ENCODE measurements around the gene OPRL1.

OPRL1 gene

GRCh38 chr20:64146301-64146935 is 66.5 kb downstream of the OPRL1 start:
- DNase-seq, result no peak

DNA sequence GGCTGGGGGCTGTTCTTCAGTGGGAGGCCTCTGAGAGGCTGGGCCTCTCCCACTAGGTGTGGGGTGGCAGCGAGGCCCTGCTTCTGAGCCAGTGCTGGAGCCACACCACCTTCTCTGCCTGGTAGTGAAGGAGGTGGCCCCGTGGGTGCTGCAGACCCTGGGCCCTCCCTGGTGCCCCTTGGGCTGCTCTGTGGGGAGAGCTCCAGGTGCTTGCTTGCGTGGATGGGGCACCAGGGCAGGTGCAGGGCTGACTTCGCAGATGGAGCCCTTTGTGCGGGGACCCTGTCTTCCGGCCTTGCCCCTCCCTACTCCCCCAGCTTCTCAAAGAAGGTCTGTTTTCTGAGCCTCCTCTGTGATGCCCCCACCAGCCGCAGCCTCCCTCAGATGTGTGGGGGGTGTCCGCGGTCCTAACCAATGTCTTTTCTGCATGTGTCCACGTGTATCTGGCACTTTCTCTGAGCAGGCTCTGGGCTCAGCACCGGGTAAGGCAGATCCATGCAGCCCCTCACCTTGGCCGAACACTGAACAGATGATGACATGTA is 67.1 kb downstream of the OPRL1 start:
- DNase-seq, result no peak

DNA sequence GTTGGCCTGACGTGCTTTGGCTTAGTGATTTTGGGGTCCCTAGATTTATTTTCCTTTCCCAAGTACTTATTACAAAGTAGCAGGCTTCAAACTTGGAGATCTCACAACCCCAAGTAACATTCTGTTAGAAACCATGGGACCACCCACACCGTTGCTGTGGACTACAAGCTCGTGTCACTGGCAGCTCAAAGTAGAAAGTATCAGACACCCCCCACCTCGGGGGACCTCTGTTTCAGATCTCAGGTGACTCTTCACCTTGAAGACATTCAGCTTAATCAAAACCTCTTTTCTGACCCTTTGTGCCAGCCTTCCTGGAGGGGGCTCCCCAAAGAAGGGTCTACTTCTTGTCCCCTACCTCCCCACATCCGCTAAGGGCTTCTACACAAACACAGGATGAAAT is 68.7 kb downstream of the OPRL1 start:
- no peak for DNase-seq

DNA sequence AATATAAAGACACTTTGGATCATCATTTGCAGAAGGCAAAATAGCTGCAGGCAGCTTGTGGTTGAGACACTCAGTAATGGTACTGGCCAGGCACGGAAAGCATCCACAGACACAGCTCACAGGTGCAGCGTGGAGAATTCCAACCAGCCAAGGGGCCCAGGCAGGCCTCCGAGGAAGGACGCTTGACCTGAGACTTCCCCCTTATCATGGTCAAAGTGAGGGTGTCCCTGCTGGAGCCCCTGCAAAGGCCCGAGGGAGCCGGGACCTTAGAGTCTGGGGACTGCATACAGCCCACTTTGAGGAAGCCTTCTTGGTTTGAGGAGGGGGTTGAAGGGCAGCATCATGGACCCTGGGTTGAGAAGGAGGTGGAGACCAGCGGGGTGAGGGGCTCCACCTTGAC is 69.3 kb downstream of the OPRL1 start:
- no peak for DNase-seq

DNA sequence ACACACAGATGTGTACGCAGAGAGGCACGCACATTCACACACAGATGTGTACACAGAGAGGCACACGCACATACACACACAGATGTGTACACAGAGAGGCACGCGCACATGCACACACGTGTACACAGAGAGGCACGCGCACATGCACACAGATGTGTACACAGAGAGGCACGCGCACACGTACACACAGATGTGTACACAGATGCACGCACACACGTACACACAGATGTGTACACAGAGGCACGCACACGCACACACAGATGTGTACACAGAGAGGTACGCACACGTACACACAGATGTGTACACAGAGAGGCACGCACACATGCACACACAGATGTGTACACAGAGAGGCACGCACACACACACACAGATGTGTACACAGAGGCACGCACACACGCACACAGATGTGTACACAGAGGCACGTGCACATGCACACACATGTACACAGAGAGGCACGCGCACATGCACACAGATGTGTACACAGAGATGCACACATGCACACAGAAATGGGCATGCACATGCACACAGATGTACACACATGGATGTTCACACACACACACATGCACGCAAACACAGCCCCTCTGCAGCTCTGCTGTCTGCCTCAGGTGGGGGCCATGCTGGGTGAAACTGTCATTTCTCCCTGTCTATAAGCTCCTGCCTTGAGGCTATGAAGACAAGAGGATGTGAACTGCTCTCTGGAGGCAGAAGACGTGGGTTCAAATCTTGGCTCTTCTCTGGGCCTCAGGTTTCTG is 70.1 kb downstream of the OPRL1 start:
- no peak for DNase-seq

Data from fibroblast of skin of right biceps (primary cell).